Measurements from ENCODE around the gene MUC5B. TPM values are rescaled to one million over a fixed set of nuclear protein-coding genes. Genes with fewer than 3 reads are reported as not detected.

The MUC5B gene
- polyA plus RNA-seq, 1 donor: 1.9 TPM

DNA sequence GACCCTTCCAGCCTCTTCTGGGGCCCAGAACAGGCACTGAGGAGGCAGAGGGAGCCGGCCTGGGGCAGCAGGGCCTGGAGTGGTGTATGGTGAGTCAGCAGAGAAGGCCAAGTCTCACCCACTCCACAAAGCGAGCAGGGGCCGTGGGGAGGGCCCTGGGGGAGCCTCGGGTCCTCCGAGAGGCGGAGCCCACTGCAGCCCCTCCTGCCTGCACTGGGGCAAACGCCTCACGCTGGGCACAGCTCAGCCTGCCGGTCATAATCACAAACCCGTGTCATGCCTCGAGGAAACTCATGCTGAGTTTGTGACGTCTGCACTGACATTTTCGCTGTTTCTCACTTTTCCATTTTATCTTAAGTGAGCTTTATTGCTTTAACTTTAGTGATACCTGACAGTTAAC, 48.1 kb downstream of the MUC5B start:
- H3K4me1 ChIP-seq (ENCODE audit: control insufficient read depth, insufficient read depth, low read length): no peaks in the 10 kb centered on the region
- peaks cover 11% of the 10 kb centered on the region for H3K9me3 ChIP-seq (ENCODE audit: control insufficient read depth, low read depth, low read length)
- WGBS (ENCODE audit: insufficient coverage, low lambda C conversion rate): 20% methylated on average over 1 of the region's 13 CpGs
- peak; percentile 14 to 63 for DNase-seq
- no peak overlapping the region for H3K27ac ChIP-seq (ENCODE audit: low read length)
- H3K27me3 ChIP-seq (ENCODE audit: control insufficient read depth, insufficient read depth, low read length): no peaks in the 10 kb centered on the region
- H3K4me3 ChIP-seq (ENCODE audit: low read length): no peak overlapping the region
- H3K36me3 ChIP-seq (ENCODE audit: control insufficient read depth, insufficient read depth, low read length): peaks cover 26% of the 10 kb centered on the region

DNA sequence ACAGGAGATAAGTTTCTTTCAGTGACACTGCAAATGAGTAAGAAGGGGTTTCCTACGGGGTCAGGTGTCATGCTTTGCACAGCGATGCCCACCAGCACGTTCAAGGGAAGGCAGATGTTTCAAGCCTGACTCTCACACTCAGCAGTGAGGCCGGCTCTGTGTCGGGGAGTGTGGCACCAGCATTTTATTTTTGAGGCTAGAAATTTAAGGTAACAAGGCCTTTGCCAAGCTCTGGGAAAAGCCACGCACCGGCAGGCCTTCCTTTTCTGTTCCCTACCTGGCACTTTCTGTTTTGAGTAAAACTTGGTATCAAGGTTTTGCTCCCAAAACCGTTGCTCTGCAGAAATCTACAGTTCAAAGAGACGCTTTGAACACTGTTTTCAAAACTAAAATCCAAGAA, 48.5 kb downstream of the MUC5B start:
- H3K4me3 ChIP-seq (ENCODE audit: low read length): no peak overlapping the region
- no peaks in the 10 kb centered on the region for H3K27me3 ChIP-seq (ENCODE audit: control insufficient read depth, insufficient read depth, low read length)
- no peaks in the 10 kb centered on the region for H3K4me1 ChIP-seq (ENCODE audit: control insufficient read depth, insufficient read depth, low read length)
- peaks cover 11% of the 10 kb centered on the region for H3K9me3 ChIP-seq (ENCODE audit: control insufficient read depth, low read depth, low read length)
- peaks cover 30% of the 10 kb centered on the region for H3K36me3 ChIP-seq (ENCODE audit: control insufficient read depth, insufficient read depth, low read length)
- no peak for DNase-seq
- no peak overlapping the region for H3K27ac ChIP-seq (ENCODE audit: low read length)
- WGBS (ENCODE audit: insufficient coverage, low lambda C conversion rate): no CpG with 5 or more reads among the region's 9 CpGs

DNA sequence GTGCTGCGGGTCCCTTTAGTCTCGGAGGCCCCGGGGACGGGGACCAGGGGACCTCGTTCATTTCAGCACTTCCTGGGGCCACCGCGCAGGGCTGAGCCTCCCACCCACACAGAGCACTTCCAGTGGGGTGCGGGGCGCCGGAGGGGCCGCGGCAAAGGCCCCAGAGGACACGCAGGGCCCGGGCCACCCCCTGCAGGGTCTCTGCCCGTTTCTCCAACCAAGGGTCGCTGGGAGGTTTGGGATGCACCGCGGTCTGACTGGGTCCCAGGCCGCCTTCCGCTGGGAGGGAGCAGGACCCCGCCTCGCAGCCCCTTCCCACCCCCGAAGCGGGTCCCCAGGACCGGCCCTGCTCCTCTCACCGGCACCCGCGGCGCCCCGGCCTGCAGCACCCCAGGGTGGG, 49.1 kb downstream of the MUC5B start:
- WGBS (ENCODE audit: insufficient coverage, low lambda C conversion rate): no CpG with 5 or more reads among the region's 30 CpGs
- H3K4me1 ChIP-seq (ENCODE audit: control insufficient read depth, insufficient read depth, low read length): no peaks in the 10 kb centered on the region
- no peak overlapping the region for H3K27ac ChIP-seq (ENCODE audit: low read length)
- no peak overlapping the region for H3K4me3 ChIP-seq (ENCODE audit: low read length)
- H3K36me3 ChIP-seq (ENCODE audit: control insufficient read depth, insufficient read depth, low read length): peaks cover 35% of the 10 kb centered on the region
- peaks cover 11% of the 10 kb centered on the region for H3K9me3 ChIP-seq (ENCODE audit: control insufficient read depth, low read depth, low read length)
- no peaks in the 10 kb centered on the region for H3K27me3 ChIP-seq (ENCODE audit: control insufficient read depth, insufficient read depth, low read length)
- DNase-seq: no peak

DNA sequence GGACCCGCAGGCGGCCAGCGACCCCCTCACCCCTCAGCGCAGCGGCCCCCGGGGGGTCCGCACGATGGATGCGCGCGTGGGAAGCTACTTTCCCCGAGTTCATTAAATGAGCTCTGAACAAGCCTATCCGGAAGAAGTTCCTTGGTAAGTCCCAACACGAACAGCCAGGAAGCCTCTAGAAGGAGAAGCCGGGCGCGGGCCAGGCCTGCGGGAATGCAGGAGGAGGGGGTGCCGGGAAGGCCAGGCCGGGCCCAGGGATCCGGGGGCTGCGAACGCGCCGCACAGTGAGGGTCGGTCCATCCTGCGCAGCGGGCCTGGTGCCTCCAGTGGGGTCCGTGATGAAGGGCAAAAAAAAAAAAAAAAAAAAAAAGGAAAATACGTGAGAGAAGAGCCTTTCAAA, 49.7 kb downstream of the MUC5B start:
- 95% methylated on average over 4 of the region's 30 CpGs for WGBS (ENCODE audit: insufficient coverage, low lambda C conversion rate)
- peaks cover 38% of the 10 kb centered on the region for H3K36me3 ChIP-seq (ENCODE audit: control insufficient read depth, insufficient read depth, low read length)

DNA sequence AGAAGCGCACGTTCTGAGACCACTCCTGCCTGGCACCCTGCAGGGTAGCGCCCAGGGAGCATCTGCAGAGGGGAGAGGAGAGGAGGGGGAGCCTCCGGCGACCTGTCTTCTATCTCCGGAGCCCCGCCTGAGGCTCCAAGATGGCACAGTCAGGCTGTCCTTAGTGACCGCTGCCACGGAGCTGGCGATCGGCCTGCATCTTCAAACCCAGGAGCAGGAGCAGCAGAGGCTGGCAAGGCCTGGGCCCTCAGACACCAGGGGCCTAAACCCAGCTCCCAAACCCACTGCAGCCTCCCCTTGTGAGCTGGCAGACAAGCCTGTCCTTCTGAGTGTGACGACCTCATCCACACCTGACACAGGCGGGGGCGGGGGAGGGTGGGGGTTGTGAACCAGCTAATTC, 51.6 kb downstream of the MUC5B start:
- Histone ChIP-seq H3K27me3 (ENCODE audit: control insufficient read depth, insufficient read depth, low read length) (no peaks in the 10 kb centered on the region), H3K9me3 (ENCODE audit: control insufficient read depth, low read depth, low read length) (peaks cover 11% of the 10 kb centered on the region), H3K27ac (ENCODE audit: low read length) (no peak overlapping the region), H3K4me1 (ENCODE audit: control insufficient read depth, insufficient read depth, low read length) (no peaks in the 10 kb centered on the region), H3K36me3 (ENCODE audit: control insufficient read depth, insufficient read depth, low read length) (peaks cover 49% of the 10 kb centered on the region), H3K4me3 (ENCODE audit: low read length) (no peak overlapping the region)
- no peak for DNase-seq
- no CpG with 5 or more reads among the region's 14 CpGs for WGBS (ENCODE audit: insufficient coverage, low lambda C conversion rate)

More for the DNA sequence above, 49.7 kb downstream of the MUC5B start:
- H3K4me1 ChIP-seq (ENCODE audit: control insufficient read depth, insufficient read depth, low read length): no peaks in the 10 kb centered on the region
- H3K4me3 ChIP-seq (ENCODE audit: low read length): no peak overlapping the region
- H3K27ac ChIP-seq (ENCODE audit: low read length): no peak overlapping the region
- H3K27me3 ChIP-seq (ENCODE audit: control insufficient read depth, insufficient read depth, low read length): no peaks in the 10 kb centered on the region
- DNase-seq: no peak
- peaks cover 11% of the 10 kb centered on the region for H3K9me3 ChIP-seq (ENCODE audit: control insufficient read depth, low read depth, low read length)

DNA sequence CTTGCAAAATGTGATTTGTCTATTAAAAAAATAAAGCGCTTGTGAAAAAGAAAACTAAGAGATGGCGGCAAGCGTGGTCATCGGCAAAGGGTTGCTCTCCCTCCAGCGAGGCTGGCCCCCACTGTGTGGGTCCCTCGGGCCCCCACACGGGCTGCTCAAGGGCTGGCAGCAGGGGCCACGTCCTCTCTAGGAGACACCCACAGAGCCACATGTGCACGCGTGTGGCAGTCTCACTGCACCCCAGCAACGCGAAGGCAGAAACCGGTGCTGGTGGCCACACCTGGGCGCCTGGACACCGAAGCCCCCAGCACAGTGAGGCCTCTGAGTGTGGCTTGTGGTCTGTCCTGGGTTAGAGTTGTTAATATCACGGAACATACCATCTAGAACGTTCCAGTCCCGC, 52.2 kb downstream of the MUC5B start:
- no peaks in the 10 kb centered on the region for H3K4me1 ChIP-seq (ENCODE audit: control insufficient read depth, insufficient read depth, low read length)
- no peak for DNase-seq
- H3K27me3 ChIP-seq (ENCODE audit: control insufficient read depth, insufficient read depth, low read length): no peaks in the 10 kb centered on the region
- no peak overlapping the region for H3K27ac ChIP-seq (ENCODE audit: low read length)
- 100% methylated on average over 2 of the region's 18 CpGs for WGBS (ENCODE audit: insufficient coverage, low lambda C conversion rate)
- peaks cover 11% of the 10 kb centered on the region for H3K9me3 ChIP-seq (ENCODE audit: control insufficient read depth, low read depth, low read length)
- no peak overlapping the region for H3K4me3 ChIP-seq (ENCODE audit: low read length)
- H3K36me3 ChIP-seq (ENCODE audit: control insufficient read depth, insufficient read depth, low read length): peaks cover 54% of the 10 kb centered on the region

DNA sequence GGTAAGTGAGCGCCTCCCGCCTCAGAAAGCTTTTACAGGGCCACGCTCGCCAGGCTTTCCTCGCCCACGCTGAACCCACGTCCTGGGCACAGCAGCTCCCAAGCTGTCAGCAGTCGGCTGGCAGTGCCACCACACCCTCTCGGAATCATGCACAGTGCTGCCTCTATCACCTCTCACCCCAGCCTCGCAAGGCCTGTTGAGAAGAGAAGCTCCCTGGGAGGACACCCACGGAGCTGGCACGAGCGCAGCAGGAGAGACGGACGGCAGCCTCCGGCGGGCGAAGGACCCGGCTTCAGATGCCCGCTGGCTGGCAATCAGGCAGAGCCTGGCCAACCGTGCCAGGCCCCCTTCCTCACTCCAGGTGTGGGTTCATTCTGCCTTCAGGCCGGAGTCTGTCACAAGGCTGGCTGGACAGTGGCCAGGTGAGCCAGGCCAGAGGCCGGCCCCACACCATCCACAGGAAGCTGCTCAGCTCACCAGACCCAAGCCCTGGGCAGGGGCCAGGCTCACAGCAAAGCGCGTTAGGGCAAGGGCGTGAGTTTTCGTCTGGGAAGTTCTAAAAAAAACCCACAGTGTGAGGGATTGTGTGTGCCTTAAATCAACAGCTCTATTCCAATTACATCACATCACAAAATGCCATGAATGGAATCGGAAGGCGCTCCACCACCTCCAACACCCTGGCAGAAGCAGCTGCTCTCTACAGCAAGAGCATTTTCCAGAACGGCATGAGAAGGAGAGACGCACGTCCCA, 53.4 kb downstream of the MUC5B start:
- DNase-seq: no peak
- Histone ChIP-seq H3K27me3 (ENCODE audit: control insufficient read depth, insufficient read depth, low read length) (no peaks in the 10 kb centered on the region), H3K36me3 (ENCODE audit: control insufficient read depth, insufficient read depth, low read length) (peaks cover 64% of the 10 kb centered on the region), H3K4me3 (ENCODE audit: low read length) (no peak overlapping the region), H3K27ac (ENCODE audit: low read length) (no peak overlapping the region), H3K9me3 (ENCODE audit: control insufficient read depth, low read depth, low read length) (peaks cover 11% of the 10 kb centered on the region), H3K4me1 (ENCODE audit: control insufficient read depth, insufficient read depth, low read length) (no peaks in the 10 kb centered on the region)
- no CpG with 5 or more reads among the region's 32 CpGs for WGBS (ENCODE audit: insufficient coverage, low lambda C conversion rate)

DNA sequence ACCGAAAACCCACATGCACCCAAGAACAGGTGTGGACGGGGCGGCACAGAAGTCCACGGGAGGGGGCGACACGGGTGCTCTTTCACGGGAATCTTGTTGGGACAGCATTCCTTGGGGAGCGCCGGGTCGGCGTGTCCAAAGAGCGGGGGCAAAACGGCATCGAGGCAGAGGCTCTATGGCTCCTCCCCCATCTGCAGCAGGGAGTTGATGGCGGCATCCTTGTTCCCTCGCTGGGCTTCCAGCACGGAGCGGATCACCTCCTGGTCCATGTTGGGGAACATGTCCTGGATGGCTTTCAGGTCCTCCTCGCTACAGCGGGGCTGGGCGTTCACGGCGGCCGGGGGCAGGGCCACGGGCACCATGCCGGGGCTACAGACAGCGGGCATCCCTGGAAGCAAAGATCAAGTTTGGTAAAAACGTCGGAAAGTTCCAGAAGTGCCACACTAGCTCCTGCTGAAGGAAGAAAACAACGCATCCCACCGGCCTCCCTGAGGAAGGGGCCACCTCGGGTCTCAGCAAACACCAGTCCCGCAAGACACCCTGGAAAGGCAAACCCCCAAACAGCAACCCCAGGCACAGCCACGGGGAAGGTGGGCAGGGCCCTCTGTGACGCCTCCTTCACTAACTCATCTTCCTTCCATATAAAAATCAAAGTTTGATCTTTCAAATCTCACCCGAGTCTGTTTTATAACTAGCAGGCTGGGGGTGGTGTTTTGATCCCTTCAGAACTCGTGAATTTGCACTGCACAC, 54.2 kb downstream of the MUC5B start:
- Histone ChIP-seq H3K36me3 (ENCODE audit: control insufficient read depth, insufficient read depth, low read length) (peaks cover 72% of the 10 kb centered on the region), H3K9me3 (ENCODE audit: control insufficient read depth, low read depth, low read length) (peaks cover 11% of the 10 kb centered on the region), H3K27ac (ENCODE audit: low read length) (no peak overlapping the region), H3K4me1 (ENCODE audit: control insufficient read depth, insufficient read depth, low read length) (no peaks in the 10 kb centered on the region), H3K27me3 (ENCODE audit: control insufficient read depth, insufficient read depth, low read length) (no peaks in the 10 kb centered on the region), H3K4me3 (ENCODE audit: low read length) (no peak overlapping the region)
- DNase-seq: no peak
- WGBS (ENCODE audit: insufficient coverage, low lambda C conversion rate): no CpG with 5 or more reads among the region's 37 CpGs

DNA sequence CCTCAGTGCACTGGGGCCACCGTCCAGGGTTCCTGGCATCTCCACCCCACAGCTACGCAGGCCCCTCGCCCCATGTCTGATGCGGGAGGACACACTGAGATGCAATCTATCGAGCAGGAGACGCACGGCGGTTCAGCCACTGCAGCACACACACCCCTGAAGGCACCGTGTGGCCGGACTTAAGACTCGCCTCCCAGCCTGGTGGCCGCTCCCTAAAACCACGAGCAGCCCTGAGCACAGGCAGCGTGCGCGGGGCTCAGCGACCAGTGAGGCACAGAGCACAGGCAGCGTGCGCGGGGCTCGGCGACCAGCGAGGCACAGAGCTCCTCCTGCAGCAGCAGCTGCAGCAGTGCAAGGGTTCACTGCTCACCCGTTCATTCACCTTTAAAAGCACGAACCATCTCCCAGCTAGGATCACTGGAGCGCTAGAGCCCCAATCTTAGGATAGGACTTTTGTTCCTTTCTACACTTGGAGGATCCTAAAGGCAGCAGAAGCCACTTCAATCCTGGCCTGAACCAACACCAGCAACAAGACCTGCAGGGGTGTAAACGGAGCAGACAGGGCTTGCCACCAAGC, 55.2 kb downstream of the MUC5B start:
- Histone ChIP-seq H3K4me1 (ENCODE audit: control insufficient read depth, insufficient read depth, low read length) (no peaks in the 10 kb centered on the region), H3K27ac (ENCODE audit: low read length) (no peak overlapping the region), H3K27me3 (ENCODE audit: control insufficient read depth, insufficient read depth, low read length) (no peaks in the 10 kb centered on the region), H3K9me3 (ENCODE audit: control insufficient read depth, low read depth, low read length) (peaks cover 6% of the 10 kb centered on the region), H3K36me3 (ENCODE audit: control insufficient read depth, insufficient read depth, low read length) (peaks cover 73% of the 10 kb centered on the region), H3K4me3 (ENCODE audit: low read length) (no peak overlapping the region)
- WGBS (ENCODE audit: insufficient coverage, low lambda C conversion rate): no CpG with 5 or more reads among the region's 27 CpGs
- DNase-seq: no peak

DNA sequence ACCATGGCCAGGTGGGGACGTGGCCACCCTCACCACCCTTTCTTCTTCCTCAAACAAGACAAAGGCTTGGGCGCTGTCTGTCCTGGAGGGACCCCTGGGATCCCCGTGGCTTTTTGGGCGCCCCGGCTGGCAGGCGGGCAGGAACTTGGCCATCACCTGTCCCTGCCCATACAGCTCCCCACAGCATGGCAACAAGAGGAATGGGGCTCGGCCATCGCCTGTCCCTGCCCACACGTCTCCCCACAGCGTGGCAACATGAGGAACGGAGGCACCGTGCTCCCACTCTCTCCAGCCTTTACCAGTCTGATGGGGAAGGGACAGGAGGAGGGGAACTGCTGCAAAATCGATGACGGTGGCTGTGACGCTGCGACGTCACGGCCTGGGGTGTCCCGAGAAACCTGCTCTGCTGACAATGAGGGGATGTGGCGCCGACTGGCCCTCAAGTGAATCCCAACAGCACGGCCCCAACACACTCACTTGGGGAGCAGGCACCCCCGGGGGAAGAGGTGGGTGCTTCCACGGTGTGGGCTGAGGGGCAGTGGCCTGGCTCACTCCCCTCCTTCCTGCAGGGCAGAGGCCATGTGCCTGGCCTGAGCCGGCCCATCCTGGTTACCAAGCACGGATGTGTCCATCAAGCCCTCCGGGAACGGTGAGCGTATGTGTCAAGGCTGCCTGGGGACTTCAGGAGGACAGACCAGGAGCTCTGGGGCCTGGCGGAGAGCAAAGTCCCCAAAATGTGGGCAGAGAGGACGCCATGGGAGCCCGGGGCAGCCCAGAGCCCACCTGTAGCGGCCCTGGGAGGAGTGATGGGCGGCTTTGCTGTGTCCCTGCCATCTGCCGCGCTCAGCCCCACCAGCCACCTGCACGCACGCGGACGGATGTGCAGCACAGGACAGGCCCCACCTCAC, 56.2 kb downstream of the MUC5B start:
- Histone ChIP-seq H3K27me3 (ENCODE audit: control insufficient read depth, insufficient read depth, low read length) (no peaks in the 10 kb centered on the region), H3K9me3 (ENCODE audit: control insufficient read depth, low read depth, low read length) (no peaks in the 10 kb centered on the region), H3K4me3 (ENCODE audit: low read length) (no peak overlapping the region), H3K27ac (ENCODE audit: low read length) (no peak overlapping the region), H3K4me1 (ENCODE audit: control insufficient read depth, insufficient read depth, low read length) (no peaks in the 10 kb centered on the region), H3K36me3 (ENCODE audit: control insufficient read depth, insufficient read depth, low read length) (peaks cover 76% of the 10 kb centered on the region)
- DNase-seq: no peak
- WGBS (ENCODE audit: insufficient coverage, low lambda C conversion rate): no CpG with 5 or more reads among the region's 40 CpGs

Data from large intestine (tissue), 3 donors.